Colonic mucosa (tissue), 4 donors: ENCODE results near the gene TNIK. TPM values are rescaled to one million over a fixed set of nuclear protein-coding genes. Genes with fewer than 3 reads are reported as not detected.

Experiments
- DNase-seq: peaks from one replicate; pipeline ENCODE4 v3.0.0-alpha.2; 2020
- H3K27ac ChIP-seq: fragments of 200-600 bp; one replicate; pipeline ENCODE4 v1.8.0; 2021
- H3K27me3 ChIP-seq: fragments of 200-600 bp; one replicate; pipeline ENCODE4 v1.8.0; 2021
- H3K36me3 ChIP-seq: fragments of 200-600 bp; one replicate; pipeline ENCODE4 v1.8.0; 2021
- H3K4me1 ChIP-seq: fragments of 200-600 bp; one replicate; pipeline ENCODE4 v1.8.0; 2021; ENCODE audit warnings: mild to moderate bottlenecking
- H3K4me3 ChIP-seq: fragments of 200-600 bp; one replicate; pipeline ENCODE4 v1.8.0; 2021
- H3K9ac ChIP-seq, 2 donors: one replicate each; pipeline ENCODE4 v1.7.0; 2013; ENCODE audit warnings: control low read depth in 2 of 2, low read depth in 2 of 2, low read length in 2 of 2
- H3K9me3 ChIP-seq: fragments of 200-600 bp; one replicate; pipeline ENCODE4 v1.8.0; 2021
- intact Hi-C: fragments of 100-400 bp; cut with DNase I; formaldehyde crosslinking; loops from one replicate; pipeline ENCODE4 v1.14.1; 2022
- total RNA-seq, 2 donors: library from RNA; stranded (reverse); fragmentation: NEBNext Ultra II Directional in 1 of 2; extraction: Animal tissue kit (Norgen Biotek cat#: 25700) in 1 of 2; gene quantifications; one replicate each; pipeline ENCODE4 v1.2.1, GENCODE V29; 2021
- TF ChIP-seq, protein P1 (sequence below): fragments of 200-600 bp; IDR thresholded peaks from one replicate; pipeline ENCODE4 v1.8.0; 2022; ENCODE audit warnings: antibody characterized with exemption, mild to moderate bottlenecking
- donor health status: healthy.
- donor health status: DM: no; HTN: no; CAD: no.
- donor health status: DM: no; HTN: no; CAD: no.

TNIK gene
- total RNA-seq, 2 donors from 2014 or later = 19.9 to 30.9 TPM

DNA sequence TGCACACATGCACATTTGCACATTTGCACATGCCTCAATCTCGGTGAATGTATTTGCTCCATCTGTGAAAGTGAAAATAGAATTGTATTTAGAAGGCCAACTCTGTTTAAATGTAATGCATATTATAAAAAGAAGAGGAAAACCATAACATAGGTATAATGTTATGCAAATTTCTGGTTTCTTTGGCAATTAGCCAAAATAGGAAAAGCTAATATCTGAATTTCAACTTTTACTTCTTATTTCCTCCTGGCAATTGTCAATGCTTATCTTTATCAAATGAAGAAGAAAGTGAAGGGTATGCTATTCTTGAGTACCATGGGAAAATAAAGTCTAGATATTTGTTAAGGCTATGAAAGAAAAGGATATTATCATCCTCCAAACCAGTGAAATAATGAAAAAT, 357.0 kb downstream of the TNIK start:
- DNase-seq = no peak
- TF ChIP-seq, protein P1, sequence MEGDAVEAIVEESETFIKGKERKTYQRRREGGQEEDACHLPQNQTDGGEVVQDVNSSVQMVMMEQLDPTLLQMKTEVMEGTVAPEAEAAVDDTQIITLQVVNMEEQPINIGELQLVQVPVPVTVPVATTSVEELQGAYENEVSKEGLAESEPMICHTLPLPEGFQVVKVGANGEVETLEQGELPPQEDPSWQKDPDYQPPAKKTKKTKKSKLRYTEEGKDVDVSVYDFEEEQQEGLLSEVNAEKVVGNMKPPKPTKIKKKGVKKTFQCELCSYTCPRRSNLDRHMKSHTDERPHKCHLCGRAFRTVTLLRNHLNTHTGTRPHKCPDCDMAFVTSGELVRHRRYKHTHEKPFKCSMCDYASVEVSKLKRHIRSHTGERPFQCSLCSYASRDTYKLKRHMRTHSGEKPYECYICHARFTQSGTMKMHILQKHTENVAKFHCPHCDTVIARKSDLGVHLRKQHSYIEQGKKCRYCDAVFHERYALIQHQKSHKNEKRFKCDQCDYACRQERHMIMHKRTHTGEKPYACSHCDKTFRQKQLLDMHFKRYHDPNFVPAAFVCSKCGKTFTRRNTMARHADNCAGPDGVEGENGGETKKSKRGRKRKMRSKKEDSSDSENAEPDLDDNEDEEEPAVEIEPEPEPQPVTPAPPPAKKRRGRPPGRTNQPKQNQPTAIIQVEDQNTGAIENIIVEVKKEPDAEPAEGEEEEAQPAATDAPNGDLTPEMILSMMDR = no peak
- Histone ChIP-seq H3K4me3 (no peak overlapping the region), H3K4me1 (no peaks in the 10 kb centered on the region), H3K27ac (no peak overlapping the region), H3K9ac (no peak overlapping the region), H3K27me3 (no peaks in the 10 kb centered on the region), H3K36me3 (no peaks in the 10 kb centered on the region), H3K9me3 (no peaks in the 10 kb centered on the region)
- intact Hi-C loops = no loop called here

DNA sequence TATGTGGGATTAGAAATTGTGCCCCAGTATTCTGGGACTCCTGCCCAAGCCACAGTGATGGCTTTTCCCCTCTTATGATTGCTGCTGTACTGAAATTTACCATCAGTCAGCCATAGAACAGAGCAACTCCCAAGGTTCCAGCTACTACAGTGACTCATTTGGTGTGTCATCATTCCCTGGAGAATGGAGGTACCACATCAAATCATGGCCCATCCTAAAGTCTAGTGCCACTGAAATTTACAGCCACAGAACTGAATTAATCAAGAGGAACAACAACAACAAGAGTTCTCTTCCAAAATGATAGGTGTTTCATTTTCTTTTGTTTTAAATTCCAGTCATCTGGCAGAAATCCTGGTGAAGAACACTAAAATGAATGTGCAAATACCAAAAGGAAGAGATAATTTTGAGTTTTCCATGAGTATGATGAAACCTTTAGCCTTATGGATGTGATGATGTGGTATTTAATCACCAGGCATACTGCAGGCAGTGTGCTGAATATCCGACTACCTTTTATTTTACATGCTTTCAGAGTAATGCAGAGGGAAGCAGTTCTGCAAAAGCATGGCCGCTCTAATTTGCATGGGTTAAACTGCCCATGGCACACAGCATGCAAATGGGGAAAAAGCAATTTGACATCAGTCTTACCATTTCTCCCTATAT, 358.1 kb downstream of the TNIK start:
- no peak for DNase-seq
- H3K4me3 ChIP-seq = no peak overlapping the region
- no peak overlapping the region for H3K27ac ChIP-seq
- no peaks in the 10 kb centered on the region for H3K9me3 ChIP-seq
- intact Hi-C loops = no loop called here
- H3K36me3 ChIP-seq = no peaks in the 10 kb centered on the region
- no peaks in the 10 kb centered on the region for H3K4me1 ChIP-seq
- TF ChIP-seq, protein P1 = no peak
- H3K27me3 ChIP-seq = no peaks in the 10 kb centered on the region
- H3K9ac ChIP-seq = no peak overlapping the region

DNA sequence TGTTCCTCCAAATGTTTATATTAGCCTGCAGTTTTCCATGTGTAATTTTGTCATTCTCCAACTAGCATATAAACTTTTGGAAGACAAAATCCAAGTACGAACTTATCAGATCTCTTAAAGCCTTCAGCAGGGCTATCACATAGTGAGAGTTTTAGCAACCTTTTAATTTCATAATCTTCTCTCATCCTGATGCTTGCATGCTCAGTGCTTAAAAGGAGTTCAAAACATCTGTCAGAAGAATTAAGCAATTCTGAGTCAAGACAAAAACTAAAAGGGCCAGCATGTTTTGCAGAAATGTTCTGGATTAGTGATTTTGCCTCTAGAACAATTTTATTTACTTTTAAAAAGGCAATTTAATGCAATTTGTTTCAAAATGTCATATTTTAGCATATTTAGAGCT, 360.3 kb downstream of the TNIK start:
- TF ChIP-seq, protein P1 = no peak
- Histone ChIP-seq H3K9ac (no peak overlapping the region), H3K27ac (no peak overlapping the region), H3K27me3 (no peaks in the 10 kb centered on the region), H3K9me3 (no peaks in the 10 kb centered on the region), H3K36me3 (no peaks in the 10 kb centered on the region), H3K4me3 (no peak overlapping the region), H3K4me1 (no peaks in the 10 kb centered on the region)
- DNase-seq = no peak
- intact Hi-C loops = no loop called here

DNA sequence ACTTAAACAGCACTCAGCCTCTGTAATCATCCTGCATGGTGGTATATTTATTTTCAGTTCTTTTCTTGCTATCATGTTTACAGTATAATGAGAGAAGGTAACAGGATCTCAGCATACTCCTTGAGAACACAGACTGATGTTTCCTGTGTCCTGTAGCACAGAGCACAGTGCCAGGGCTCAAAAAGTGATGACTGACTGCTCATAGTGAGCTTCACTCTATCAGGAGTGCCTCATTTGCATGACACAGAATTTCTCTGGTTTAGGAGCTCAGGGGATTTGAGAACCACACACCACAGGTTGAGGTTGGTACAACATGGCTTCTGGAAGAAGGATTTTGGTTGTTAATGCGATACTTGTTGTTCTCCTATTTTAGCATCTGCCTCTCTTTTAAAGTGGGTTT, 365.1 kb downstream of the TNIK start:
- Histone ChIP-seq H3K27ac (no peak overlapping the region), H3K9me3 (no peaks in the 10 kb centered on the region), H3K36me3 (no peaks in the 10 kb centered on the region), H3K4me3 (no peak overlapping the region), H3K27me3 (no peaks in the 10 kb centered on the region), H3K4me1 (no peaks in the 10 kb centered on the region), H3K9ac (no peak overlapping the region)
- no peak for DNase-seq
- intact Hi-C loops = no loop called here
- TF ChIP-seq, protein P1 = no peak

DNA sequence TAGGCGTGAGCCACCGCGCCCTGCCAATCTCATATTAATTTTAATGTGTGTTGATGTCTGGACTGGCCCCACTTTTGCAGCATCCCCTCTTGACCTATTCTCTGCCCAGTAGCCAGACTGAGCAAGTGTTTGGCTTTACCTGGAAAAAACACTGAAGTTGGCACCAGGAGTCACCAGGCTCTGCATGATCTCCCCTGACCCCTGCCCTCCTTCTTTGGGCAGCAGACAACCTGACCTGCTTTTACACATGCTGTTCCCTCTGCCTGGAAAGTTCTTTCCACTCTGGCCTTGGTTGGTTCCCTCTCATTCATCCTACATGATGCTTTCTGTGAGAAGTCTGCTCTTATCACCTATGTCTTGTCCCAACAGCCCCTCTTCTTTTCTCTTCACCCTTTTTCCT, 365.8 kb downstream of the TNIK start:
- H3K4me1 ChIP-seq = no peaks in the 10 kb centered on the region
- H3K27me3 ChIP-seq = no peaks in the 10 kb centered on the region
- DNase-seq = no peak
- H3K36me3 ChIP-seq = no peaks in the 10 kb centered on the region
- no peak overlapping the region for H3K4me3 ChIP-seq
- H3K9ac ChIP-seq = no peak overlapping the region
- no peaks in the 10 kb centered on the region for H3K9me3 ChIP-seq
- intact Hi-C loops = no loop called here
- TF ChIP-seq, protein P1 = no peak
- no peak overlapping the region for H3K27ac ChIP-seq
